MCF 10A (cell line): Measurements from ENCODE around the gene CHD9. TPM values are rescaled to one million over a fixed set of nuclear protein-coding genes. Genes with fewer than 3 reads are reported as not detected.

Experiments used
- BruUV-seq: library from RNA; stranded (reverse); fragments of 400-500 nt; replicated peaks from 2 replicates; lab custom pipeline; 2021; lab: Mats Ljungman, UMichigan
- CTCF ChIA-PET: fragments of 300-600 bp; sonication (Branson Sonifier 250); formaldehyde crosslinking; extraction: SDS; loops from one replicate; lab custom pipeline; 2021; ENCODE audit warnings: antibody characterized with exemption, inconsistent platforms; lab: Yijun Ruan, JAX
- POLR2A ChIA-PET: fragments of 300-600, 350-650 bp; sonication (Branson Sonifier 250); formaldehyde crosslinking; extraction: SDS; loops from one replicate; lab custom pipeline; 2020; ENCODE audit warnings: antibody characterized with exemption, inconsistent platforms; lab: Yijun Ruan, JAX
- DNase-seq: peaks from one replicate; pipeline ENCODE4 v3.0.0-alpha.2; 2018; ENCODE audit not compliant: unreplicated experiment
- H3K27ac Mint-ChIP-seq: one replicate; pipeline ENCODE4 v1.8.0; 2022; ENCODE audit warnings: mild to moderate bottlenecking, low read depth, mixed read lengths; ENCODE audit not compliant: unreplicated experiment
- H3K27me3 Mint-ChIP-seq: one replicate; pipeline ENCODE4 v1.8.0; 2022; ENCODE audit warnings: mixed read lengths; ENCODE audit not compliant: insufficient read depth, unreplicated experiment
- H3K36me3 Mint-ChIP-seq: one replicate; pipeline ENCODE4 v1.8.0; 2022; ENCODE audit warnings: mild to moderate bottlenecking, moderate library complexity, mixed read lengths; ENCODE audit not compliant: insufficient read depth, unreplicated experiment
- H3K4me1 Mint-ChIP-seq: one replicate; pipeline ENCODE4 v1.8.0; 2022; ENCODE audit warnings: mixed read lengths; ENCODE audit not compliant: insufficient read depth, unreplicated experiment
- H3K4me3 Mint-ChIP-seq: one replicate; pipeline ENCODE4 v1.8.0; 2022; ENCODE audit warnings: mild to moderate bottlenecking, moderate library complexity, mixed read lengths; ENCODE audit not compliant: unreplicated experiment
- H3K9me3 Mint-ChIP-seq: one replicate; pipeline ENCODE4 v1.8.0; 2022; ENCODE audit warnings: mixed read lengths; ENCODE audit not compliant: unreplicated experiment
- CTCF ChIP-seq: fragments of 200-600 bp; IDR thresholded peaks from one replicate; pipeline ENCODE4 v1.8.0; 2022; ENCODE audit warnings: antibody characterized with exemption, mild to moderate bottlenecking; ENCODE audit not compliant: unreplicated experiment
- intact Hi-C: fragments of 100-400 bp; cut with micrococcal nuclease; formaldehyde crosslinking; loops from 2 replicates; pipeline ENCODE4 v1.14.1; 2022
- total RNA-seq: library from RNA; stranded (reverse); gene quantifications from 2 replicates; pipeline ENCODE4 v1.2.3, GENCODE V29; 2022

Gene CHD9
- total RNA-seq, 1 experiment from 2014 or later, result 62.8 TPM

- Mint-ChIP-seq H3K4me3 (no peak overlapping the region), H3K27me3 (no peaks in the 10 kb centered on the region), H3K27ac (no peak overlapping the region), H3K9me3 (no peaks in the 10 kb centered on the region), H3K4me1 (peaks cover 5% of the 10 kb centered on the region), H3K36me3 (peaks cover 38% of the 10 kb centered on the region)
- ChIA-PET CTCF (interaction anchor here (0.9 to 1.1 kb wide), 2 partner anchors 139 to 163 kb away, joined by 3 to 4 read pairs; no protein-coding TSS in a partner anchor), POLR2A (interaction anchor here (1.0 to 3.9 kb wide), 5 partner anchors 8 to 167 kb away, joined by 3 to 18 read pairs (median 5); partner anchors contain the start of genes CHD9 and CHD9NB)
- intact Hi-C loops, result no loop called here
- no peak for TF ChIP-seq CTCF
- BruUV-seq, result no TSS peak
- no peak for DNase-seq
Observed at GRCh38 chr16:53219371-53219770, 164.6 kb downstream of the CHD9 start.

- peaks cover 5% of the 10 kb centered on the region for H3K4me1 Mint-ChIP-seq
- H3K9me3 Mint-ChIP-seq, result no peaks in the 10 kb centered on the region
- CTCF ChIA-PET, result interaction anchor here (0.6 to 1.7 kb wide), 6 partner anchors 58 to 175 kb away, joined by 3 to 4 read pairs (median 3); no protein-coding TSS in a partner anchor
- BruUV-seq, result no TSS peak
- peaks cover 36% of the 10 kb centered on the region for H3K36me3 Mint-ChIP-seq
- intact Hi-C loops, result no loop called here
- no peak overlapping the region for H3K4me3 Mint-ChIP-seq
- H3K27me3 Mint-ChIP-seq, result no peaks in the 10 kb centered on the region
- POLR2A ChIA-PET, result interaction anchor here (0.7 to 3.9 kb wide), 7 partner anchors 9 to 1287 kb away, joined by 3 to 18 read pairs (median 5); partner anchors contain the start of genes CHD9 and CHD9NB
- no peak for DNase-seq
- H3K27ac Mint-ChIP-seq, result no peak overlapping the region
- no peak for TF ChIP-seq CTCF
Observed at GRCh38 chr16:53219795-53220454, 165.1 kb downstream of the CHD9 start.

GRCh38 chr16:53220585-53220984 lies 165.8 kb downstream of the CHD9 start:
- TF ChIP-seq CTCF, result no peak
- CTCF ChIA-PET, result interaction anchor here (0.6 to 1.7 kb wide), 9 partner anchors 22 to 503 kb away, joined by 3 to 4 read pairs (median 3); no protein-coding TSS in a partner anchor
- Mint-ChIP-seq H3K4me3 (no peak overlapping the region), H3K27me3 (no peaks in the 10 kb centered on the region), H3K9me3 (no peaks in the 10 kb centered on the region), H3K4me1 (peaks cover 5% of the 10 kb centered on the region), H3K27ac (no peak overlapping the region), H3K36me3 (peaks cover 34% of the 10 kb centered on the region)
- intact Hi-C loops, result no loop called here
- POLR2A ChIA-PET, result interaction anchor here (0.7 to 1.7 kb wide), 4 partner anchors 9 to 1288 kb away, joined by 3 to 8 read pairs (median 4); partner anchors contain the start of gene CHD9NB
- no peak for DNase-seq
- BruUV-seq, result no TSS peak

GRCh38 chr16:53224951-53225533 lies 170.3 kb downstream of the CHD9 start:
- BruUV-seq, result no TSS peak

More at GRCh38 chr16:53224951-53225533, 170.3 kb downstream of the CHD9 start:
- no peak for DNase-seq
- Mint-ChIP-seq H3K9me3 (no peaks in the 10 kb centered on the region), H3K27me3 (no peaks in the 10 kb centered on the region), H3K36me3 (peaks cover 61% of the 10 kb centered on the region), H3K4me3 (no peak overlapping the region), H3K27ac (no peak overlapping the region), H3K4me1 (no peaks in the 10 kb centered on the region)
- ChIA-PET CTCF (no interaction called here), POLR2A (interaction anchor here (0.6 to 2.0 kb wide), 2 partner anchors 17 to 174 kb away, joined by 3 to 5 read pairs; no protein-coding TSS in a partner anchor)
- TF ChIP-seq CTCF, result no peak
- intact Hi-C loops, result no loop called here
